Measurements from ENCODE around the gene CROCC2. TPM values are rescaled to one million over a fixed set of nuclear protein-coding genes. Genes with fewer than 3 reads are reported as not detected.

Gene CROCC2
- polyA plus RNA-seq, 1 of the 3 experiments (the other 2 are of a cell fraction), result not detected

DNA sequence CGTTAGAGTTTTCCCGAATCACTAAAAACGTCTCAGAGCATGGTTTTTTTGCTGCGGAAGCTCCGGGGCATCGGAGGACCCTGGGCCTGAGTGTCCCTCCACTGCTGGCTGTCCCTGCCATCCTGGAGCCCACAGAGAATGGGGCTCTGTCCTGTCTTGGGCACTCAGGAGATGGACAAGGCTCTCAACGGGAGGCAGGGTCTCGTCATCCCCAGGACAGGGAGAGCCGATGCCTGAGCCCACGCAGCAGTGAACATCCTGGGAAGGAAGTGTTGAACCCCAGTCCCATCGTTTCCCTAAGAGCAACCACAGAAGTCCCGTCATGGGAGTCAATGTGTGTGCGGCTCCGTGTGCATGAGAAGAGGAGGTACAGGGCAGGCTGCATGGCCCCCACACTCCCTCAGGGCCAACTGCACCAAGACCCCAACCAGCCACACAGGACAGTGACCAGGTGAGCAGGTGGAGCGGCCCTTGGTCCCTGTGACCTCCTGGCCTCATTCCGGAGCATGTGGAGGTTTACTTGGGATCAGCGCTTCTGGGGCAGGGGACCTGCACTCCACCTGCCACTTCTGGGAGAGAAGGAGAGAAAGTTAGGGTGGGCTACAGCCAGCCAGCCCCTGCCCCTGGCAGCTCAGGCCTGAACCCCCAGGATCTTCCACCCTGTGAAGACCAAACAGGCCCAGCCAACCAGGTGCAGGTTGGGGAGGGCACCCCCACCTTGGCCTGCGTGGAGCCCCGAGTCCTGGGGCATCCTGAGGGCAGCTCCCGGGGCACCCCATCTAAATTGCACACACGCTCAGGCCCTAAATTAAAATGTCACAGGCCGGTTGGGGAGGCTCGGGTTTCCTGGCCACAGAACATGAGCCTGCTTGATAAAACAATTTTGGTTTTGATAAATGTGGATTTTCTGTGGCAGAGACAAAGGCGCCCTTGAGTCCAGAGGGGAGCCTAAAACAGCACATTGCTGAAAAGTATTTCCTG lies 89.2 kb downstream of the CROCC2 start:
- POLR2A ChIA-PET, result no interaction called here
- H3F3A ChIP-seq (replicated peaks; ENCODE audit: insufficient read depth), result no peaks in the 10 kb centered on the region
- no peaks in the 10 kb centered on the region for H3K27me3 ChIP-seq (ENCODE audit: insufficient read depth)
- 82% methylated on average over 11 of the region's 24 CpGs for WGBS (ENCODE audit: low lambda C conversion rate)
- no peaks in the 10 kb centered on the region for H3K9me3 ChIP-seq
- TF ChIP-seq FOXM1 (IDR thresholded peaks at IDR 0.05; ENCODE audit: low read depth) (no peak), RXRA (IDR thresholded peaks at IDR 0.05; ENCODE audit: borderline replicate concordance, low read depth) (no peak), SMC3 (IDR thresholded peaks at IDR 0.05; ENCODE audit: low read depth, low read length) (no peak), RAD21 (IDR thresholded peaks at IDR 0.05; ENCODE audit: low read length) (no peak), YY1 (IDR thresholded peaks at IDR 0.05; ENCODE audit: low read depth) (no peak), GABPA (IDR thresholded peaks at IDR 0.05; ENCODE audit: low read depth) (no peak)
- TF ChIP-seq, protein P1, sequence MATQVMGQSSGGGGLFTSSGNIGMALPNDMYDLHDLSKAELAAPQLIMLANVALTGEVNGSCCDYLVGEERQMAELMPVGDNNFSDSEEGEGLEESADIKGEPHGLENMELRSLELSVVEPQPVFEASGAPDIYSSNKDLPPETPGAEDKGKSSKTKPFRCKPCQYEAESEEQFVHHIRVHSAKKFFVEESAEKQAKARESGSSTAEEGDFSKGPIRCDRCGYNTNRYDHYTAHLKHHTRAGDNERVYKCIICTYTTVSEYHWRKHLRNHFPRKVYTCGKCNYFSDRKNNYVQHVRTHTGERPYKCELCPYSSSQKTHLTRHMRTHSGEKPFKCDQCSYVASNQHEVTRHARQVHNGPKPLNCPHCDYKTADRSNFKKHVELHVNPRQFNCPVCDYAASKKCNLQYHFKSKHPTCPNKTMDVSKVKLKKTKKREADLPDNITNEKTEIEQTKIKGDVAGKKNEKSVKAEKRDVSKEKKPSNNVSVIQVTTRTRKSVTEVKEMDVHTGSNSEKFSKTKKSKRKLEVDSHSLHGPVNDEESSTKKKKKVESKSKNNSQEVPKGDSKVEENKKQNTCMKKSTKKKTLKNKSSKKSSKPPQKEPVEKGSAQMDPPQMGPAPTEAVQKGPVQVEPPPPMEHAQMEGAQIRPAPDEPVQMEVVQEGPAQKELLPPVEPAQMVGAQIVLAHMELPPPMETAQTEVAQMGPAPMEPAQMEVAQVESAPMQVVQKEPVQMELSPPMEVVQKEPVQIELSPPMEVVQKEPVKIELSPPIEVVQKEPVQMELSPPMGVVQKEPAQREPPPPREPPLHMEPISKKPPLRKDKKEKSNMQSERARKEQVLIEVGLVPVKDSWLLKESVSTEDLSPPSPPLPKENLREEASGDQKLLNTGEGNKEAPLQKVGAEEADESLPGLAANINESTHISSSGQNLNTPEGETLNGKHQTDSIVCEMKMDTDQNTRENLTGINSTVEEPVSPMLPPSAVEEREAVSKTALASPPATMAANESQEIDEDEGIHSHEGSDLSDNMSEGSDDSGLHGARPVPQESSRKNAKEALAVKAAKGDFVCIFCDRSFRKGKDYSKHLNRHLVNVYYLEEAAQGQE (IDR thresholded peaks at IDR 0.05; ENCODE audit: low read depth, low read length), result no peak
- TF ChIP-seq, protein P2, sequence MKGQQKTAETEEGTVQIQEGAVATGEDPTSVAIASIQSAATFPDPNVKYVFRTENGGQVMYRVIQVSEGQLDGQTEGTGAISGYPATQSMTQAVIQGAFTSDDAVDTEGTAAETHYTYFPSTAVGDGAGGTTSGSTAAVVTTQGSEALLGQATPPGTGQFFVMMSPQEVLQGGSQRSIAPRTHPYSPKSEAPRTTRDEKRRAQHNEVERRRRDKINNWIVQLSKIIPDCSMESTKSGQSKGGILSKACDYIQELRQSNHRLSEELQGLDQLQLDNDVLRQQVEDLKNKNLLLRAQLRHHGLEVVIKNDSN (IDR thresholded peaks at IDR 0.05; ENCODE audit: borderline replicate concordance, low read depth), result no peak
- no peaks in the 10 kb centered on the region for H3K9me2 ChIP-seq
- no peaks in the 10 kb centered on the region for H3K36me3 ChIP-seq (replicated peaks in 1 of 2; ENCODE audit: control insufficient read depth in 1 of 2, insufficient read depth in 2 of 2, low read length in 1 of 2)
- no peak overlapping the region for H2AFZ ChIP-seq (ENCODE audit: low read depth)
- H3K4me1 ChIP-seq (ENCODE audit: control insufficient read depth in 1 of 2, insufficient read depth in 2 of 2, low read depth in 1 of 2, low read length in 1 of 2), result peaks cover 0 to 3% of the 10 kb centered on the region in 2 experiments; a peak in 1 of 4 replicates
- H4K20me1 ChIP-seq (ENCODE audit: insufficient read depth), result no peaks in the 10 kb centered on the region
- H3K9ac ChIP-seq, result no peak overlapping the region
- H3K27ac ChIP-seq (ENCODE audit: low read depth in 2 of 2, low read length in 1 of 2), result no peak overlapping the region
- H3K79me2 ChIP-seq (ENCODE audit: insufficient read depth), result no peaks in the 10 kb centered on the region
- H3K4me3 ChIP-seq (ENCODE audit: low read depth in 2 of 2, low read length in 1 of 2), result no peak overlapping the region
- DNase-seq, result no peak
- no peak overlapping the region for H3K4me2 ChIP-seq
- CTCF ChIA-PET, result interaction anchor here (0.8 to 1.4 kb wide), 3 partner anchors 12 to 144 kb away, joined by 3 to 10 read pairs (median 3); no protein-coding TSS in a partner anchor

DNA sequence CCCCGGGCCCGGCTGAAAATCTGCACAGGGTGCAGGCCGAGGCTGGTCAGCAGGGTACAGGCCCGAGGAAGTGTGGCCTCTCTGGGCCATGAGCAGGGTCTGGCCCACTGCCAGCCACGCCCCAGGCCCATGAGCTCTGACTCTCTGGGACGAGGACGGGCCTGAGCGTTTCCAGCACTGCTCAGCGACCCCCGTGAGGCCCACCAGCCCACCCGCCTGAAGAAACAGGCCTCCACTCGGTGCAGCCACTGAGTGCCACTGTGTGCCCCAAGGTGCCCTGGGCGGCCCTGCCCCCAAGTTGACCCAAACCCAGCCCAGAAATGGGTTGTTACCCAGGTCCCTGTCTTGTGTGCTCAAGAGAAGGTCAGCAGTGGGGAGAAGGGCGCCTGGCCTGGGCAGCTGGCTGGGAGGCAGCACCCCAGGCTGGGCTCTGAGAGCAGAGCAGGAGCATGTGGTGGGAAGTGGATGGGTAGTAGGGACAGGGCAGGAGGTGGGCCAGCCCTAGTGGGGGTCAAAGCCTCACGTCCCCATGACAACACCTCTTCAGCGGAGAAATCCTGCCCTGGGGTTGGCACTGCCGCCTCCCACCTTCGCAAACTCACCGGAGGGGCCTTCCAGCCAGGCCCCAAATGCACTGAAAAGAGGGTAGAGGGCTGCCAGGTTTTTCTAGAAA lies 90.2 kb downstream of the CROCC2 start:
- Histone ChIP-seq H3K27ac (ENCODE audit: low read depth in 2 of 2, low read length in 1 of 2) (no peak overlapping the region), H3K36me3 (replicated peaks in 1 of 2; ENCODE audit: control insufficient read depth in 1 of 2, insufficient read depth in 2 of 2, low read length in 1 of 2) (no peaks in the 10 kb centered on the region), H3K4me2 (no peak overlapping the region), H3K9me2 (no peaks in the 10 kb centered on the region), H3F3A (replicated peaks; ENCODE audit: insufficient read depth) (no peaks in the 10 kb centered on the region), H3K9me3 (no peaks in the 10 kb centered on the region), H2AFZ (ENCODE audit: low read depth) (no peak overlapping the region), H3K4me1 (ENCODE audit: control insufficient read depth in 1 of 2, insufficient read depth in 2 of 2, low read depth in 1 of 2, low read length in 1 of 2) (peaks cover 0 to 3% of the 10 kb centered on the region in 2 experiments; a peak in 1 of 4 replicates), H3K79me2 (ENCODE audit: insufficient read depth) (no peaks in the 10 kb centered on the region), H3K27me3 (ENCODE audit: insufficient read depth) (no peaks in the 10 kb centered on the region), H3K9ac (no peak overlapping the region), H4K20me1 (ENCODE audit: insufficient read depth) (no peaks in the 10 kb centered on the region), H3K4me3 (ENCODE audit: low read depth in 2 of 2, low read length in 1 of 2) (no peak overlapping the region)
- CTCF ChIA-PET, result interaction anchor here (1.2 kb wide), 1 partner anchor 13 kb away, joined by 3 read pairs; no protein-coding TSS in a partner anchor
- no peak for DNase-seq
- POLR2A ChIA-PET, result no interaction called here
- 77% methylated on average over 14 of the region's 19 CpGs for WGBS (ENCODE audit: low lambda C conversion rate)
- TF ChIP-seq FOSL2 (IDR thresholded peaks at IDR 0.05; ENCODE audit: borderline replicate concordance, low read depth) (no peak), SIN3A (IDR thresholded peaks at IDR 0.05; ENCODE audit: borderline replicate concordance, low read depth, low read length) (no peak), NRF1 (IDR thresholded peaks at IDR 0.05; ENCODE audit: low read depth, low read length) (no peak), TAF1 (IDR thresholded peaks at IDR 0.05; ENCODE audit: borderline replicate concordance, low read depth, low read length) (no peak), NFIC (IDR thresholded peaks at IDR 0.05; ENCODE audit: borderline replicate concordance) (no peak), YY1 (IDR thresholded peaks at IDR 0.05; ENCODE audit: low read depth) (no peak), MEF2A (IDR thresholded peaks at IDR 0.05; ENCODE audit: borderline replicate concordance, low read depth) (no peak), CHD2 (IDR thresholded peaks at IDR 0.05; ENCODE audit: low read length, partially characterized antibody) (no peak)
- TF ChIP-seq, protein P2 (IDR thresholded peaks at IDR 0.05; ENCODE audit: borderline replicate concordance, low read depth), result no peak
- TF ChIP-seq, protein P3, sequence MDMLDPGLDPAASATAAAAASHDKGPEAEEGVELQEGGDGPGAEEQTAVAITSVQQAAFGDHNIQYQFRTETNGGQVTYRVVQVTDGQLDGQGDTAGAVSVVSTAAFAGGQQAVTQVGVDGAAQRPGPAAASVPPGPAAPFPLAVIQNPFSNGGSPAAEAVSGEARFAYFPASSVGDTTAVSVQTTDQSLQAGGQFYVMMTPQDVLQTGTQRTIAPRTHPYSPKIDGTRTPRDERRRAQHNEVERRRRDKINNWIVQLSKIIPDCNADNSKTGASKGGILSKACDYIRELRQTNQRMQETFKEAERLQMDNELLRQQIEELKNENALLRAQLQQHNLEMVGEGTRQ (IDR thresholded peaks at IDR 0.05; ENCODE audit: borderline replicate concordance, low read depth, low read length), result no peak
